Femur (tissue), 1 donor: ENCODE data around the gene NUBP2.

ENCODE experiments used
- DNase-seq: peaks from one replicate; pipeline ENCODE4 v3.0.0-alpha.2; 2017

Gene NUBP2

DNA sequence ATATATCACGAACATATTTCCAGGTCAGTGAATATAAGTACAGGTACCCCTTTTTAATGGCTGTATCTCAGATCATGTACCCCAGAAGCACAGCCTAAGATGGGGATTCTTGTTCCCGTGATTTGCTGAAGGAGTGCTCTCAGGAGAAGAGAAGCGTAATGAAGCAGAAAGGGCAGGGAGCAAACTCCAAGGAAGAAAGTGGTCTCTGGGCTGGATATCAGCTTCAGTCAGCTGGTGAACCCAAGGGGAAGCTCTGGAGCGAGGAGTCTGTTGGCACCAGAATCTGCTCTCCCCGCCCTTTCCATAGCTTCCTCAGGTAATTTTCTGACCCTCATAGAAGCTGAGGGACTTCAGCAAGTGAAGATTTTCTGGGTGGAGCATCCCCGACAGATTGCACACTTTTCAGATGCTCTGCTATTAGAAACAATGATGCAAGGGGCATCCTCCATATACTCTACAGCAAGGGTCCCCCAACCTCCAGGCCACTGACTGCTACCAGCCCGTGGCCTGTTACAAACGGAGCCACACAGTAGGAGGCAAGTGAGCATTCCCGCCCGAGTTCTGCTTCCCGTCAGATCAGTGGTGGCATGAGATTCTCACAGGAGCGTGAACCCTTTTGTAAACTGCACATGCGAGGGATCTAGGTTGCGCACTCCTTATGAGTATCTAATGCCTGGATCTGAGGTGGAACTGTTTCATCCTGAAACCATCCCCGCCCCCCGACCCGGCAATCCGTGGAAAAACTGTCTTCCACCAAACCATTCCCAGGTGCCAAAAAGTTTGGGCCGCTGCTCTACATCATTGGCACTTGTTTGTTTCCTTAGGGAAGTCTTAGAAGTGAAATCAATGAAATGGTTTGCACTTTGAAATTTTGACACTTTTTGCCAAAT is 48.7 kb downstream of the NUBP2 start:
- no peak for DNase-seq

DNA sequence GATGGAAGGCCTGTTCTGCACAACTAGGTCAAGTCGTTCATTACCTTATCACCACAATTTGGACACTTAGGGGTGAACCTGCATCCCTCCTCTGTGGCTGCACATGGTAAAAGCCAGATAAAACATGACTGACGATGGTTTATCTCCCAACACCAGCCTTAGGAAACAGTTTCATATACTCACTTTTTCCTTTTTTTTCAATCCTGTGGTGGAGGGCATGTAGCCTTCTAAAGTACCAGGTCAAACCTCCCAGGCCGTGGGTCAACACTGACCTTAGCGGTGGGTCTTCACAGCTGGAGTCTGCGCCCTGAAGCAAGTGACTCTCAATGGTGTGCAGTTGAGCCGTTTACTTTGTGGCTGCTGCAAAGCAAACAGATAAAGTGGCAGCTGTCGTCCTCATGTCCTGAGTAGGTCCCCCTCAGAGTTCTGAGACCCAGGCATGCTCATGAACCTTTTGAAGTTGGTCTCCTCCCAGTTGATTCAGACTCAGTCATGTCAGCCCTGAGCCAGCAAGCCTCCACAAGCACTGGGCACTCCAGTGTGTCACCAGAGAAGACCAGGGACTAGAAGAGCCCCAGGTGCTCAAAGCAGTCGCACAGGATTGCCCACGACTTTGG is 50.2 kb downstream of the NUBP2 start:
- DNase-seq, result no peak

DNA sequence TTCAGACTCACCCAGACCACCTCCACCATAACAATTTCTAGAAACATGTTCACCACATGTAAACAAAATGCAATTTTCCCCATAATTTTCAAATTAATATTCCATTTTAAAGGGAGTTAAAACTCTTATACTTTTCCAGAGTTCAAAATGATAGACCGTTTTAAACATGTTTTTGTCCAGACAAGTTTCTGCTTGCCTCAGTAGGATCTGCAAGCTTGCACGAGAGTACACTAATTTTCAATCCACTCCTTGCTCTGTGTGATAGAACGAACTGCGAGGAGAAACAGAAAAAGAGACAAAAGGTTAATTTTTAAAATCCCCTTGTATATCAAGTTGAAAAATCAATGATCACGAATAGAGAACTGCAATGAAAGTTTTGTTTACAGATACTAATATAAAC is 51.3 kb downstream of the NUBP2 start:
- no peak for DNase-seq
